VCaP (cell line): Measurements from ENCODE around the gene TMEM132D.
"Not testable (repeated sequence)": the region's sequence is repeated elsewhere in the genome, so short reads cannot be mapped to it uniquely, and the experiment has no call there.

Experiments
- H3K27ac ChIP-seq: fragments of 450-650 bp; 2 replicates; pipeline ENCODE4 v1.5.1; 2017
- CTCF ChIP-seq: fragments of 450-650 bp; conservative IDR thresholded peaks from 2 replicates; pipeline ENCODE4 v1.5.1; 2017; ENCODE audit warnings: mild to moderate bottlenecking, moderate library complexity

TMEM132D gene

GRCh38 chr12:129911428-129912049, 7.7 kb upstream of the TMEM132D start:
- peak; percentile 95 for TF ChIP-seq CTCF

GRCh38 chr12:129909051-129910020, 5.5 kb upstream of the TMEM132D start:
- no peak for TF ChIP-seq CTCF

More at GRCh38 chr12:129911428-129912049, 7.7 kb upstream of the TMEM132D start:
- H3K27ac ChIP-seq: no peak overlapping the region

GRCh38 chr12:129903092-129903945, 506 bp downstream of the TMEM132D start:
- no peak for TF ChIP-seq CTCF
- no peak overlapping the region for H3K27ac ChIP-seq

More at GRCh38 chr12:129909051-129910020, 5.5 kb upstream of the TMEM132D start:
- no peak overlapping the region for H3K27ac ChIP-seq

- no peak for TF ChIP-seq CTCF
- no peak overlapping the region for H3K27ac ChIP-seq
Measured at GRCh38 chr12:129902371-129903091, 1.3 kb downstream of the TMEM132D start.

GRCh38 chr12:129901254-129901653, 2.6 kb downstream of the TMEM132D start:
- TF ChIP-seq CTCF: no peak

GRCh38 chr12:129900306-129900705, 3.5 kb downstream of the TMEM132D start:
- no peak for TF ChIP-seq CTCF
- no peak overlapping the region for H3K27ac ChIP-seq

More at GRCh38 chr12:129901254-129901653, 2.6 kb downstream of the TMEM132D start:
- H3K27ac ChIP-seq: no peak overlapping the region

- H3K27ac ChIP-seq: not testable (repeated sequence)
Measured at GRCh38 chr12:129899045-129899444, 4.8 kb downstream of the TMEM132D start.
